Peyer's patch (tissue), 4 donors: ENCODE results near the gene NDUFS6.

ENCODE experiments used
- POLR2A ChIP-seq, 2 donors: fragments of 450-650 bp; IDR thresholded peaks; one replicate each; pipeline ENCODE4 v1.5.1; 2017; ENCODE audit warnings: antibody characterized with exemption in 2 of 2, mild to moderate bottlenecking in 2 of 2, moderate library complexity in 2 of 2
- TF ChIP-seq, protein P1 (sequence below), 6 experiments: fragments of 450-650 bp in 4 of 6; fragments of 200-600 bp in 2 of 6; sonication (generic) in 1 of 6; IDR thresholded peaks; one replicate each; pipeline ENCODE4 v1.5.1; 2017 to 2019; ENCODE audit warnings: antibody characterized with exemption in 6 of 6, mild to moderate bottlenecking in 3 of 6, moderate library complexity in 1 of 6

- TF ChIP-seq, protein P1, sequence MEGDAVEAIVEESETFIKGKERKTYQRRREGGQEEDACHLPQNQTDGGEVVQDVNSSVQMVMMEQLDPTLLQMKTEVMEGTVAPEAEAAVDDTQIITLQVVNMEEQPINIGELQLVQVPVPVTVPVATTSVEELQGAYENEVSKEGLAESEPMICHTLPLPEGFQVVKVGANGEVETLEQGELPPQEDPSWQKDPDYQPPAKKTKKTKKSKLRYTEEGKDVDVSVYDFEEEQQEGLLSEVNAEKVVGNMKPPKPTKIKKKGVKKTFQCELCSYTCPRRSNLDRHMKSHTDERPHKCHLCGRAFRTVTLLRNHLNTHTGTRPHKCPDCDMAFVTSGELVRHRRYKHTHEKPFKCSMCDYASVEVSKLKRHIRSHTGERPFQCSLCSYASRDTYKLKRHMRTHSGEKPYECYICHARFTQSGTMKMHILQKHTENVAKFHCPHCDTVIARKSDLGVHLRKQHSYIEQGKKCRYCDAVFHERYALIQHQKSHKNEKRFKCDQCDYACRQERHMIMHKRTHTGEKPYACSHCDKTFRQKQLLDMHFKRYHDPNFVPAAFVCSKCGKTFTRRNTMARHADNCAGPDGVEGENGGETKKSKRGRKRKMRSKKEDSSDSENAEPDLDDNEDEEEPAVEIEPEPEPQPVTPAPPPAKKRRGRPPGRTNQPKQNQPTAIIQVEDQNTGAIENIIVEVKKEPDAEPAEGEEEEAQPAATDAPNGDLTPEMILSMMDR (IDR thresholded peaks at IDR 0.05), result no peak
- no peak for TF ChIP-seq POLR2A (IDR thresholded peaks at IDR 0.05)
These were observed 59.7 kb downstream of the NDUFS6 start for GRCh38 chr5:1860949-1861348.
